ENCODE results near the gene PSMD10.

GRCh38 chrX:108097380-108097779, 6.0 kb upstream of the PSMD10 start:
- no peak for TF ChIP-seq CTCF (IDR thresholded peaks at IDR 0.05)
- TF ChIP-seq EP300 (IDR thresholded peaks at IDR 0.05), result no peak

Data from upper lobe of left lung (tissue), 4 donors.